Spleen (tissue), 7 donors: Measurements from ENCODE around the gene TSPAN33.

Experiments
- CTCF ChIP-seq, 11 experiments: fragments of 200-600 bp in 7 of 11; fragments of 450-650 bp in 4 of 11; sonication (generic) in 4 of 11; IDR thresholded peaks in 8 of 11; conservative IDR thresholded peaks in 3 of 11; 1 replicate in 7 of 11; 2 replicates in 4 of 11; pipeline versions ENCODE4 v1.4.0 to v1.8.0; 2016 to 2021; ENCODE audit warnings: antibody characterized with exemption in 11 of 11, inconsistent platforms in 4 of 11, mild to moderate bottlenecking in 1 of 11
- POLR2A ChIP-seq, 3 donors: fragments of 450-650 bp; IDR thresholded peaks; one replicate each; pipeline ENCODE4 v1.5.1; 2017; ENCODE audit warnings: antibody characterized with exemption in 3 of 3, mild to moderate bottlenecking in 1 of 3
- POLR2AphosphoS5 ChIP-seq, 3 donors: sonication (generic); formaldehyde crosslinking; IDR thresholded peaks; one replicate each; pipeline ENCODE4 v1.5.1; 2017; ENCODE audit warnings: antibody characterized with exemption in 3 of 3
- donor health status: DM: no; HTN: no; CAD: no; lungs with moderate emphysema.
- donor health status: DM: no; HTN: no; CAD: no.
- donor health status: DM: no; HTN: no; CAD: no.

- TF ChIP-seq CTCF (IDR thresholded peaks at IDR 0.05 in 8 of 11, conservative IDR thresholded peaks at IDR 0.05 in 3 of 11) (no peak), POLR2AphosphoS5 (IDR thresholded peaks at IDR 0.05) (no peak), POLR2A (IDR thresholded peaks at IDR 0.05) (no peak)
These were observed 34.1 kb upstream of the TSPAN33 start for GRCh38 chr7:129110258-129110981.
